Activated CD4-positive, alpha-beta T cell treated with anti-CD3 and anti-CD28 coated beads, Interleukin-2, amount 10 ng/mL, durations not matched to agents 24 days and 14 days (primary cell): ENCODE results near the gene PDZD4. TPM values are rescaled to one million over a fixed set of nuclear protein-coding genes. Genes with fewer than 3 reads are reported as not detected.

ENCODE experiments used
- DNase-seq: peaks from one replicate; pipeline ENCODE4 v3.0.0; 2022
- H3K27ac Mint-ChIP-seq: one replicate; pipeline ENCODE4 v1.8.0; 2022; ENCODE audit warnings: mild to moderate bottlenecking, mixed read lengths
- H3K27me3 Mint-ChIP-seq: one replicate; pipeline ENCODE4 v1.8.0; 2022; ENCODE audit warnings: mixed read lengths
- H3K36me3 Mint-ChIP-seq: one replicate; pipeline ENCODE4 v1.8.0; 2022; ENCODE audit warnings: low read depth, mild to moderate bottlenecking, mixed read lengths
- H3K4me1 Mint-ChIP-seq: one replicate; pipeline ENCODE4 v1.8.0; 2021; ENCODE audit warnings: mixed read lengths
- H3K4me3 Mint-ChIP-seq: one replicate; pipeline ENCODE4 v1.8.0; 2022; ENCODE audit warnings: mild to moderate bottlenecking, moderate library complexity, mixed read lengths
- H3K9me3 Mint-ChIP-seq: one replicate; pipeline ENCODE4 v1.8.0; 2021; ENCODE audit warnings: mixed read lengths
- intact Hi-C: fragments of 100-400 bp; cut with micrococcal nuclease; formaldehyde crosslinking; loops from one replicate; pipeline ENCODE4 v1.15.1; 2023
- total RNA-seq: library from RNA; stranded (reverse); gene quantifications from 2 replicates; pipeline ENCODE4 v1.2.3, GENCODE V29; 2022

Gene PDZD4
- total RNA-seq, 1 donor from 2014 or later = 0.58 TPM

- Mint-ChIP-seq H3K9me3 (no peaks in the 10 kb centered on the region), H3K4me3 (no peak overlapping the region), H3K36me3 (peaks cover 21% of the 10 kb centered on the region), H3K27me3 (no peaks in the 10 kb centered on the region), H3K4me1 (peaks cover 6% of the 10 kb centered on the region), H3K27ac (no peak overlapping the region)
- intact Hi-C loops = no loop called here
- DNase-seq = no peak
Measured at GRCh38 chrX:153789654-153790053, 40.7 kb downstream of the PDZD4 start.

- no peak overlapping the region for H3K4me3 Mint-ChIP-seq
- H3K4me1 Mint-ChIP-seq = no peaks in the 10 kb centered on the region
- H3K36me3 Mint-ChIP-seq = peaks cover 20% of the 10 kb centered on the region
- no peaks in the 10 kb centered on the region for H3K9me3 Mint-ChIP-seq
- no peak for DNase-seq
- H3K27me3 Mint-ChIP-seq = no peaks in the 10 kb centered on the region
- H3K27ac Mint-ChIP-seq = no peak overlapping the region
- intact Hi-C loops = no loop called here
Measured at GRCh38 chrX:153786669-153787068, 43.7 kb downstream of the PDZD4 start.

GRCh38 chrX:153784325-153784967 lies 45.9 kb downstream of the PDZD4 start:
- Mint-ChIP-seq H3K36me3 (peaks cover 15% of the 10 kb centered on the region), H3K27ac (no peak overlapping the region), H3K27me3 (peaks cover 6% of the 10 kb centered on the region), H3K9me3 (no peaks in the 10 kb centered on the region), H3K4me1 (no peaks in the 10 kb centered on the region), H3K4me3 (no peak overlapping the region)
- DNase-seq = no peak
- intact Hi-C loops = no loop called here

- no peak overlapping the region for H3K27ac Mint-ChIP-seq
- H3K4me1 Mint-ChIP-seq = no peaks in the 10 kb centered on the region
- intact Hi-C loops = no loop called here
- H3K4me3 Mint-ChIP-seq = no peak overlapping the region
- no peaks in the 10 kb centered on the region for H3K9me3 Mint-ChIP-seq
- H3K27me3 Mint-ChIP-seq = peaks cover 6% of the 10 kb centered on the region
- no peak for DNase-seq
- peaks cover 9% of the 10 kb centered on the region for H3K36me3 Mint-ChIP-seq
Measured at GRCh38 chrX:153783378-153784013, 46.8 kb downstream of the PDZD4 start.

- Mint-ChIP-seq H3K9me3 (no peaks in the 10 kb centered on the region), H3K4me1 (no peaks in the 10 kb centered on the region), H3K36me3 (peaks cover 9% of the 10 kb centered on the region), H3K4me3 (no peak overlapping the region), H3K27ac (no peak overlapping the region), H3K27me3 (peaks cover 6% of the 10 kb centered on the region)
- intact Hi-C loops = no loop called here
- DNase-seq = no peak
Measured at GRCh38 chrX:153782871-153783270, 47.5 kb downstream of the PDZD4 start.

GRCh38 chrX:153782313-153782712 lies 48.0 kb downstream of the PDZD4 start:
- Mint-ChIP-seq H3K4me1 (no peaks in the 10 kb centered on the region), H3K27me3 (peaks cover 6% of the 10 kb centered on the region), H3K9me3 (no peaks in the 10 kb centered on the region), H3K36me3 (peaks cover 9% of the 10 kb centered on the region), H3K4me3 (no peak overlapping the region), H3K27ac (no peak overlapping the region)
- intact Hi-C loops = no loop called here
- DNase-seq = no peak

GRCh38 chrX:153781428-153782047 lies 48.8 kb downstream of the PDZD4 start:
- Mint-ChIP-seq H3K4me1 (no peaks in the 10 kb centered on the region), H3K4me3 (no peak overlapping the region), H3K9me3 (no peaks in the 10 kb centered on the region), H3K27ac (no peak overlapping the region), H3K36me3 (peaks cover 6% of the 10 kb centered on the region), H3K27me3 (peaks cover 6% of the 10 kb centered on the region)
- DNase-seq = no peak
- intact Hi-C loops = no loop called here

- Mint-ChIP-seq H3K27me3 (peaks cover 6% of the 10 kb centered on the region), H3K4me3 (no peak within 1 kb of the TSS), H3K9me3 (no peaks in the 10 kb centered on the region), H3K27ac (no peak within 1 kb of the TSS), H3K36me3 (peaks cover 2% of the 10 kb centered on the region), H3K4me1 (no peaks in the 10 kb centered on the region)
- DNase-seq = no peak
- intact Hi-C loops = no loop called here
Measured at GRCh38 chrX:153780678-153781427, 49.5 kb downstream of the PDZD4 start, which contains the start of gene SRPK3. TSS of gene SRPK3 (plus strand) at chrX:153781041. CDS start at chrX:153781087, 46 bp downstream.

- H3K36me3 Mint-ChIP-seq = peaks cover 2% of the 10 kb centered on the region
- no peak overlapping the region for H3K27ac Mint-ChIP-seq
Measured at GRCh38 chrX:153779891-153780677, 50.3 kb downstream of the PDZD4 start.

GRCh38 chrX:153778684-153779101 lies 51.7 kb downstream of the PDZD4 start:
- no peak overlapping the region for H3K27ac Mint-ChIP-seq
- no peak overlapping the region for H3K4me3 Mint-ChIP-seq
- H3K36me3 Mint-ChIP-seq = peaks cover 2% of the 10 kb centered on the region
- intact Hi-C loops = no loop called here
- H3K4me1 Mint-ChIP-seq = no peaks in the 10 kb centered on the region
- peaks cover 6% of the 10 kb centered on the region for H3K27me3 Mint-ChIP-seq
- no peak for DNase-seq
- H3K9me3 Mint-ChIP-seq = no peaks in the 10 kb centered on the region

More at GRCh38 chrX:153779891-153780677, 50.3 kb downstream of the PDZD4 start:
- H3K4me3 Mint-ChIP-seq = no peak overlapping the region
- no peak for DNase-seq
- intact Hi-C loops = no loop called here
- peaks cover 6% of the 10 kb centered on the region for H3K27me3 Mint-ChIP-seq
- no peaks in the 10 kb centered on the region for H3K9me3 Mint-ChIP-seq
- no peaks in the 10 kb centered on the region for H3K4me1 Mint-ChIP-seq

GRCh38 chrX:153778181-153778580 lies 52.2 kb downstream of the PDZD4 start:
- intact Hi-C loops = no loop called here
- Mint-ChIP-seq H3K27me3 (peaks cover 6% of the 10 kb centered on the region), H3K9me3 (no peaks in the 10 kb centered on the region), H3K36me3 (no peaks in the 10 kb centered on the region), H3K4me3 (no peak overlapping the region), H3K4me1 (no peaks in the 10 kb centered on the region), H3K27ac (no peak overlapping the region)
- DNase-seq = no peak

GRCh38 chrX:153777261-153778090 lies 52.9 kb downstream of the PDZD4 start:
- Mint-ChIP-seq H3K4me1 (no peaks in the 10 kb centered on the region), H3K27ac (no peak overlapping the region), H3K36me3 (no peaks in the 10 kb centered on the region), H3K27me3 (peaks cover 6% of the 10 kb centered on the region), H3K9me3 (no peaks in the 10 kb centered on the region), H3K4me3 (no peak overlapping the region)
- no peak for DNase-seq
- intact Hi-C loops = no loop called here
